Globus pallidus (tissue), 1 donor: ENCODE results near the gene SPATA31E1.
"Not testable (repeated sequence)": the region's sequence is repeated elsewhere in the genome, so short reads cannot be mapped to it uniquely, and the experiment has no call there.

Experiments
- DNase-seq: peaks from one replicate; pipeline ENCODE4 v3.0.0-alpha.2; 2015; ENCODE audit warnings: low spot score

The SPATA31E1 gene

GRCh38 chr9:87934444-87934843, 51.8 kb downstream of the SPATA31E1 start:
- not testable (repeated sequence) for DNase-seq

DNA sequence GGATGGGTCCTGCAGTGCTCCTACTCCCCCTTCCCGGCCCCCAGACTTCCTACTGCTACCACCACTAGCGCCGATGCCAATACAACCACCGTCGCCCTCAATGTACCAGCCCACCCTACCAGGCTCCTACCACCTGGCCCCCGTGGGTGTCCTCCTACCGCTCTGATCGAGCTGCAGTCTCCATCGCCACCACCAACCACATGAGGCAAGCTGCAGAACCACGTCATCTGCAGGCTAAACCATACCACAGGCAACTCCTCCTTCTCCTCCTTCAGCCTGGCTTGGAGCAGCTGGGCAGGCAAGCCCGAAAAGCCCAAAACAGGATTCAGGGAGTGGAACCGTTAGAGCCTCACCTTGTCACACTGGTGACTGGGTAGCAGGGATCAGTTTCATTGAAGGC, 54.7 kb downstream of the SPATA31E1 start:
- DNase-seq: not testable (repeated sequence)

- DNase-seq: not testable (repeated sequence)
Measured at GRCh38 chr9:87937918-87938317, 55.2 kb downstream of the SPATA31E1 start.

DNA sequence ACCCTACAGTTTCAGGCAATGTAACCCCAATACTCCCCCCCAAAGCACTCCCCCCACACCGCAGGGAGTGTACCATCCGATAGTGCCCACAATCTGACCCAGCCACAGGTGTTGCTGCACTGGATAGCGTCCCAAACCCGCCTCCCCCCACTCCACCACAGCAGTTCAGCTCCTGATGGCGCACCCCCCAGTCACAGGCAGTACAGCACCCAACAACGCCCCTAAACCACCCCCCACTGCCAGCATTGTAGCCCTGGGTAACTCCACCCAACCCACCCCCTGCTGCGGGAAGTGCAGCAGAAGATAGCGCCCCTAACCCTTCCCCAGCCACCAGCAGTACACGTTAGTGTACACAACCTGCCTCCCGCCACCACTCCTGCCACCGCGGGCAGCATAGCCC, 55.7 kb downstream of the SPATA31E1 start:
- not testable (repeated sequence) for DNase-seq
